GM12801 (cell line): ENCODE results near the gene P2RY12.

Source experiments
- TF ChIP-seq, protein P1 (sequence below): IDR thresholded peaks from one replicate; pipeline ENCODE4 v1.5.1; 2011; ENCODE audit warnings: control low read depth; ENCODE audit not compliant: insufficient read length; ENCODE audit errors: extremely low read depth

Gene P2RY12

GRCh38 chr3:151404316-151404715 is 19.8 kb upstream of the P2RY12 start:
- TF ChIP-seq, protein P1, sequence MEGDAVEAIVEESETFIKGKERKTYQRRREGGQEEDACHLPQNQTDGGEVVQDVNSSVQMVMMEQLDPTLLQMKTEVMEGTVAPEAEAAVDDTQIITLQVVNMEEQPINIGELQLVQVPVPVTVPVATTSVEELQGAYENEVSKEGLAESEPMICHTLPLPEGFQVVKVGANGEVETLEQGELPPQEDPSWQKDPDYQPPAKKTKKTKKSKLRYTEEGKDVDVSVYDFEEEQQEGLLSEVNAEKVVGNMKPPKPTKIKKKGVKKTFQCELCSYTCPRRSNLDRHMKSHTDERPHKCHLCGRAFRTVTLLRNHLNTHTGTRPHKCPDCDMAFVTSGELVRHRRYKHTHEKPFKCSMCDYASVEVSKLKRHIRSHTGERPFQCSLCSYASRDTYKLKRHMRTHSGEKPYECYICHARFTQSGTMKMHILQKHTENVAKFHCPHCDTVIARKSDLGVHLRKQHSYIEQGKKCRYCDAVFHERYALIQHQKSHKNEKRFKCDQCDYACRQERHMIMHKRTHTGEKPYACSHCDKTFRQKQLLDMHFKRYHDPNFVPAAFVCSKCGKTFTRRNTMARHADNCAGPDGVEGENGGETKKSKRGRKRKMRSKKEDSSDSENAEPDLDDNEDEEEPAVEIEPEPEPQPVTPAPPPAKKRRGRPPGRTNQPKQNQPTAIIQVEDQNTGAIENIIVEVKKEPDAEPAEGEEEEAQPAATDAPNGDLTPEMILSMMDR, result no peak

GRCh38 chr3:151403246-151403645 is 18.7 kb upstream of the P2RY12 start:
- TF ChIP-seq, protein P1, result no peak

DNA sequence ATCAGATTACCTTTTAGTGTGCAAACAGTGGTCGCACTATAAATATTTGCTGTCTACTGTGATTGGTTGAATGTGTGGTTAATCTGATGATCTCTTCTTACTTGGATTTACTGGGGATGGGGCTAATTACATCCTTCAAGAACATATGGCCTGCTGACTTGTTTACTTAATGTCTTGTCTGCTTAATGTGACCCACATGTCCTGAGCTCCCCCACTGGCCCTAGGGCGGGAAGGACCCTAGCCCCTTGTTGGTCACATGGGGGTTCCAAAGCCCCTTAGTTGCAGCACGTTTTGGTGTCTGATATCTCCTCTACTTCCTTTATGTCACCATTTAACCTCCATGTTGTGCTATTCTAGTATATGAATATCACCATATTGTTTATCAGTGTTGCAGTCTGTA is 17.8 kb upstream of the P2RY12 start:
- TF ChIP-seq, protein P1, result no peak

- TF ChIP-seq, protein P1, result no peak
Measured at GRCh38 chr3:151400341-151400740, 15.8 kb upstream of the P2RY12 start.

GRCh38 chr3:151398895-151399294 is 14.3 kb upstream of the P2RY12 start:
- TF ChIP-seq, protein P1, result no peak

GRCh38 chr3:151395806-151396205 is 11.3 kb upstream of the P2RY12 start:
- TF ChIP-seq, protein P1, result no peak

GRCh38 chr3:151394611-151395010 is 10.1 kb upstream of the P2RY12 start:
- TF ChIP-seq, protein P1, result no peak

DNA sequence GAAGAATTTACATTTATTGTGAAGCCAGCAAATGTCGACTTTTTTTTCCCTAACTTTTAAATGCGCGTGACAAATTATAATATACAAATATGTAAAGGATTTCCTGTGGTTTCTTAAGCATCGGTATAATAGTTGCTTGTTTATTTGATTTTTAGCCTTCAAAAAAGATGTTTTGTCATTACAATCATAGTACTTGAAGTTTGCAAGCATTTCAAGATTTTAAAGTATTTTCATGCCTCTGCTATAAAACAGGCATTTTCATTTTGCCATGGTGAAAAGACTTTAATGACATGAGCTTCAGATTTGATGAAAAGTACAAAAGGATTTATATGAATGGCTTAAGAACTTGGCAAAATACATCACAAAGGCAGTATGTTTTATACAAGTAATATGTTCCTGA is 9.4 kb upstream of the P2RY12 start:
- TF ChIP-seq, protein P1, result no peak
